ENCODE measurements around the gene TOMM70. TPM values are rescaled to one million over a fixed set of nuclear protein-coding genes. Genes with fewer than 3 reads are reported as not detected.
"Not testable (repeated sequence)": the region's sequence is repeated elsewhere in the genome, so short reads cannot be mapped to it uniquely, and the experiment has no call there.

TOMM70 gene
- total RNA-seq, 2 donors from 2014 or later, result 22.5 to 30.3 TPM

GRCh38 chr3:100340527-100340926, 60.4 kb downstream of the TOMM70 start:
- Histone ChIP-seq H3K4me3 (no peak overlapping the region), H3K27ac (no peak overlapping the region), H3K27me3 (replicated peaks; ENCODE audit: insufficient read depth) (no peaks in the 10 kb centered on the region), H3K36me3 (peaks cover 28% of the 10 kb centered on the region), H3K9me3 (no peaks in the 10 kb centered on the region), H3K4me1 (ENCODE audit: control insufficient read depth in 1 of 2, low read depth in 2 of 2) (peaks cover 0 to 6% of the 10 kb centered on the region in 2 donors)
- DNase-seq (ENCODE audit: low spot score), result no peak
- ATAC-seq (ENCODE audit: insufficient number of reproducible peaks, low FRiP score, low read depth), result no peak
- no peak for TF ChIP-seq CTCF (IDR thresholded peaks at IDR 0.05)

GRCh38 chr3:100339786-100340185, 61.1 kb downstream of the TOMM70 start:
- Histone ChIP-seq H3K4me3 (no peak overlapping the region), H3K9me3 (no peaks in the 10 kb centered on the region), H3K27me3 (replicated peaks; ENCODE audit: insufficient read depth) (no peaks in the 10 kb centered on the region), H3K36me3 (peaks cover 21% of the 10 kb centered on the region), H3K4me1 (ENCODE audit: control insufficient read depth in 1 of 2, low read depth in 2 of 2) (peaks cover 0 to 12% of the 10 kb centered on the region in 2 donors), H3K27ac (no peak overlapping the region)
- DNase-seq (ENCODE audit: low spot score) (no peak), ATAC-seq (ENCODE audit: insufficient number of reproducible peaks, low FRiP score, low read depth) (no peak)
- no peak for TF ChIP-seq CTCF (IDR thresholded peaks at IDR 0.05)

GRCh38 chr3:100338911-100339310, 62.0 kb downstream of the TOMM70 start:
- Histone ChIP-seq H3K9me3 (no peaks in the 10 kb centered on the region), H3K27me3 (replicated peaks; ENCODE audit: insufficient read depth) (no peaks in the 10 kb centered on the region), H3K4me1 (ENCODE audit: control insufficient read depth in 1 of 2, low read depth in 2 of 2) (peaks cover 3 to 12% of the 10 kb centered on the region in 2 donors), H3K27ac (no peak overlapping the region), H3K4me3 (no peak overlapping the region), H3K36me3 (peaks cover 18% of the 10 kb centered on the region)
- DNase-seq (ENCODE audit: low spot score) (no peak), ATAC-seq (ENCODE audit: insufficient number of reproducible peaks, low FRiP score, low read depth) (no peak)
- TF ChIP-seq CTCF (IDR thresholded peaks at IDR 0.05), result no peak

- Histone ChIP-seq H3K4me1 (ENCODE audit: control insufficient read depth in 1 of 2, low read depth in 2 of 2) (peaks cover 6 to 12% of the 10 kb centered on the region in 2 donors), H3K27ac (peak overlapping the region in 1 of 2 donors; percentile 80)
- not testable (repeated sequence) for H3K9me3 ChIP-seq; DNase-seq (ENCODE audit: low spot score); ATAC-seq (ENCODE audit: insufficient number of reproducible peaks, low FRiP score, low read depth); H3K27me3 ChIP-seq (replicated peaks; ENCODE audit: insufficient read depth); H3K4me3 ChIP-seq; H3K36me3 ChIP-seq
Measured at GRCh38 chr3:100336229-100336628, 64.7 kb downstream of the TOMM70 start.

- Histone ChIP-seq H3K4me3 (peak overlapping the region; percentile 70), H3K9me3 (no peaks in the 10 kb centered on the region), H3K36me3 (peaks cover 4% of the 10 kb centered on the region), H3K27me3 (replicated peaks; ENCODE audit: insufficient read depth) (no peaks in the 10 kb centered on the region), H3K27ac (peak overlapping the region; percentile 66 to 80), H3K4me1 (ENCODE audit: control insufficient read depth in 1 of 2, low read depth in 2 of 2) (peaks cover 6 to 12% of the 10 kb centered on the region in 2 donors)
- ATAC-seq (ENCODE audit: insufficient number of reproducible peaks, low FRiP score, low read depth) (no peak), DNase-seq (ENCODE audit: low spot score) (no peak)
- no peak for TF ChIP-seq CTCF (IDR thresholded peaks at IDR 0.05)
Measured at GRCh38 chr3:100335434-100335833, 65.5 kb downstream of the TOMM70 start.
